Parathyroid adenoma (tissue), 2 donors: ENCODE data around the gene PKD1L1.
"Not testable (repeated sequence)": the region's sequence is repeated elsewhere in the genome, so short reads cannot be mapped to it uniquely, and the experiment has no call there.

Experiments used
- H2AFZ ChIP-seq: fragments of 300-600 bp; sonication (generic); one replicate; pipeline ENCODE4 v1.7.0; 2017; ENCODE audit warnings: antibody characterized with exemption, mild to moderate bottlenecking
- H3K27ac ChIP-seq: fragments of 300-600 bp; sonication (generic); one replicate; pipeline ENCODE4 v1.7.0; 2017
- H3K27me3 ChIP-seq: fragments of 300-600 bp; sonication (generic); one replicate; pipeline ENCODE4 v1.7.0; 2017; ENCODE audit warnings: low read length; ENCODE audit not compliant: control insufficient read depth, insufficient read depth
- H3K36me3 ChIP-seq: fragments of 300-600 bp; sonication (generic); one replicate; pipeline ENCODE4 v1.7.0; 2017; ENCODE audit warnings: low read length; ENCODE audit not compliant: control insufficient read depth, insufficient read depth
- H3K4me1 ChIP-seq: fragments of 300-600 bp; sonication (generic); one replicate; pipeline ENCODE4 v1.7.0; 2017; ENCODE audit warnings: control low read depth
- H3K4me2 ChIP-seq: fragments of 300-600 bp; sonication (generic); one replicate; pipeline ENCODE4 v1.7.0; 2017; ENCODE audit warnings: low read length
- H3K4me3 ChIP-seq: fragments of 300-600 bp; sonication (generic); one replicate; pipeline ENCODE4 v1.7.0; 2017; ENCODE audit warnings: low read depth, low read length
- H3K79me2 ChIP-seq: fragments of 300-600 bp; sonication (generic); one replicate; pipeline ENCODE4 v1.7.0; 2017; ENCODE audit warnings: control low read depth
- H3K9ac ChIP-seq: fragments of 300-600 bp; sonication (generic); one replicate; pipeline ENCODE4 v1.7.0; 2017; ENCODE audit warnings: mild to moderate bottlenecking
- H3K9me3 ChIP-seq: fragments of 300-600 bp; sonication (generic); one replicate; pipeline ENCODE4 v1.7.0; 2017; ENCODE audit warnings: low read length; ENCODE audit not compliant: control insufficient read depth
- CTCF ChIP-seq: fragments of 300-600 bp; sonication (generic); IDR thresholded peaks from one replicate; pipeline ENCODE4 v1.7.0; 2017; ENCODE audit warnings: antibody characterized with exemption, mild to moderate bottlenecking
- donor health status: primary hyperparathyroidism.

Gene PKD1L1

GRCh38 chr7:47990592-47990991, 42.3 kb upstream of the PKD1L1 start:
- Histone ChIP-seq H3K4me2 (no peak overlapping the region), H3K27me3 (no peaks in the 10 kb centered on the region), H3K4me3 (no peak overlapping the region), H3K4me1 (no peaks in the 10 kb centered on the region), H3K36me3 (no peaks in the 10 kb centered on the region), H3K9me3 (no peaks in the 10 kb centered on the region), H2AFZ (no peak overlapping the region), H3K79me2 (no peaks in the 10 kb centered on the region), H3K27ac (no peak overlapping the region), H3K9ac (no peak overlapping the region)
- no peak for TF ChIP-seq CTCF

- not testable (repeated sequence) for H2AFZ ChIP-seq, H3K4me1 ChIP-seq, H3K9me3 ChIP-seq, H3K36me3 ChIP-seq, H3K4me3 ChIP-seq, H3K27ac ChIP-seq, H3K79me2 ChIP-seq, H3K9ac ChIP-seq, H3K4me2 ChIP-seq, H3K27me3 ChIP-seq
These were observed 41.5 kb upstream of the PKD1L1 start for GRCh38 chr7:47989607-47990400.

- no peak overlapping the region for H3K27ac ChIP-seq
- H3K79me2 ChIP-seq, result no peaks in the 10 kb centered on the region
- H3K4me2 ChIP-seq, result no peak overlapping the region
- H2AFZ ChIP-seq, result no peak overlapping the region
- no peaks in the 10 kb centered on the region for H3K27me3 ChIP-seq
- H3K9me3 ChIP-seq, result no peaks in the 10 kb centered on the region
- no peaks in the 10 kb centered on the region for H3K4me1 ChIP-seq
- TF ChIP-seq CTCF, result peak; percentile 15
- H3K9ac ChIP-seq, result no peak overlapping the region
- H3K4me3 ChIP-seq, result no peak overlapping the region
- no peaks in the 10 kb centered on the region for H3K36me3 ChIP-seq
These were observed 40.5 kb upstream of the PKD1L1 start for GRCh38 chr7:47988496-47989386.

- no peak overlapping the region for H3K27ac ChIP-seq
- H3K9me3 ChIP-seq, result no peaks in the 10 kb centered on the region
- no peak overlapping the region for H3K4me3 ChIP-seq
- H3K36me3 ChIP-seq, result no peaks in the 10 kb centered on the region
- no peaks in the 10 kb centered on the region for H3K79me2 ChIP-seq
- TF ChIP-seq CTCF, result no peak
- H3K27me3 ChIP-seq, result no peaks in the 10 kb centered on the region
- no peak overlapping the region for H3K9ac ChIP-seq
- no peak overlapping the region for H3K4me2 ChIP-seq
- peaks cover 8% of the 10 kb centered on the region for H3K4me1 ChIP-seq
- peak overlapping the region; percentile 33 for H2AFZ ChIP-seq
These were observed 34.3 kb upstream of the PKD1L1 start for GRCh38 chr7:47982610-47983009.

GRCh38 chr7:47980648-47981047, 32.4 kb upstream of the PKD1L1 start:
- H3K4me2 ChIP-seq, H2AFZ ChIP-seq, H3K9me3 ChIP-seq, H3K27ac ChIP-seq, H3K4me1 ChIP-seq, H3K4me3 ChIP-seq, H3K36me3 ChIP-seq, H3K27me3 ChIP-seq, H3K9ac ChIP-seq, H3K79me2 ChIP-seq: not testable (repeated sequence)
